Measurements from ENCODE around the gene CACHD1. TPM values are rescaled to one million over a fixed set of nuclear protein-coding genes. Genes with fewer than 3 reads are reported as not detected.

Gene CACHD1
- polyA plus RNA-seq, 1 of the 3 experiments (the other 2 are of a cell fraction) = 2.2 TPM

DNA sequence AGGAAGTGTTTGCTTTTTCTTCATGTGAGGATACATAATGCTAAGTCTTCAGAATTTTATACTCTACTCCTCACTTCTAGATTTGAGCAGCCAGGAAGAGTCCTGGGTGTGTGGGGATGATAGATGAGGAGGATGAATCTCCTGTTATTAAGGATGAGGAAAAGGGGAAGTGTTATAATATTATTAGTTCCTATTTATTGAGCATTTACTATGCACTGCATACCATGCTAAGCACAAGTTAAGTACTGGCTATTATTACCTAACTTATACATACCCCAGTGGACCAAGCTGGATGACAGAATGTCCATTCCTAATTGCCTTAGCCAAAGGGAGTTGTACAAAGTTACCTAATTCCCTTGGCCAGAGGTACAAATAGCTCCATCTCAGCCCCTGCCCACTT lies 19.8 kb downstream of the CACHD1 start:
- no peak for TF ChIP-seq USF2 (IDR thresholded peaks at IDR 0.05; ENCODE audit: borderline replicate concordance, low read depth, low read length)
- TF ChIP-seq MXI1 (IDR thresholded peaks at IDR 0.05; ENCODE audit: low read depth, low read length) = no peak
- no peak for TF ChIP-seq YY1 (IDR thresholded peaks at IDR 0.05; ENCODE audit: low read depth)
- TF ChIP-seq, protein P1, sequence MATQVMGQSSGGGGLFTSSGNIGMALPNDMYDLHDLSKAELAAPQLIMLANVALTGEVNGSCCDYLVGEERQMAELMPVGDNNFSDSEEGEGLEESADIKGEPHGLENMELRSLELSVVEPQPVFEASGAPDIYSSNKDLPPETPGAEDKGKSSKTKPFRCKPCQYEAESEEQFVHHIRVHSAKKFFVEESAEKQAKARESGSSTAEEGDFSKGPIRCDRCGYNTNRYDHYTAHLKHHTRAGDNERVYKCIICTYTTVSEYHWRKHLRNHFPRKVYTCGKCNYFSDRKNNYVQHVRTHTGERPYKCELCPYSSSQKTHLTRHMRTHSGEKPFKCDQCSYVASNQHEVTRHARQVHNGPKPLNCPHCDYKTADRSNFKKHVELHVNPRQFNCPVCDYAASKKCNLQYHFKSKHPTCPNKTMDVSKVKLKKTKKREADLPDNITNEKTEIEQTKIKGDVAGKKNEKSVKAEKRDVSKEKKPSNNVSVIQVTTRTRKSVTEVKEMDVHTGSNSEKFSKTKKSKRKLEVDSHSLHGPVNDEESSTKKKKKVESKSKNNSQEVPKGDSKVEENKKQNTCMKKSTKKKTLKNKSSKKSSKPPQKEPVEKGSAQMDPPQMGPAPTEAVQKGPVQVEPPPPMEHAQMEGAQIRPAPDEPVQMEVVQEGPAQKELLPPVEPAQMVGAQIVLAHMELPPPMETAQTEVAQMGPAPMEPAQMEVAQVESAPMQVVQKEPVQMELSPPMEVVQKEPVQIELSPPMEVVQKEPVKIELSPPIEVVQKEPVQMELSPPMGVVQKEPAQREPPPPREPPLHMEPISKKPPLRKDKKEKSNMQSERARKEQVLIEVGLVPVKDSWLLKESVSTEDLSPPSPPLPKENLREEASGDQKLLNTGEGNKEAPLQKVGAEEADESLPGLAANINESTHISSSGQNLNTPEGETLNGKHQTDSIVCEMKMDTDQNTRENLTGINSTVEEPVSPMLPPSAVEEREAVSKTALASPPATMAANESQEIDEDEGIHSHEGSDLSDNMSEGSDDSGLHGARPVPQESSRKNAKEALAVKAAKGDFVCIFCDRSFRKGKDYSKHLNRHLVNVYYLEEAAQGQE (IDR thresholded peaks at IDR 0.05; ENCODE audit: low read depth, low read length) = no peak
- TF ChIP-seq USF1 (IDR thresholded peaks at IDR 0.05; ENCODE audit: borderline replicate concordance, low read depth) = no peak
- no peak for TF ChIP-seq TEAD4 (IDR thresholded peaks at IDR 0.05; ENCODE audit: borderline replicate concordance, insufficient read depth)
- TF ChIP-seq, protein P2, sequence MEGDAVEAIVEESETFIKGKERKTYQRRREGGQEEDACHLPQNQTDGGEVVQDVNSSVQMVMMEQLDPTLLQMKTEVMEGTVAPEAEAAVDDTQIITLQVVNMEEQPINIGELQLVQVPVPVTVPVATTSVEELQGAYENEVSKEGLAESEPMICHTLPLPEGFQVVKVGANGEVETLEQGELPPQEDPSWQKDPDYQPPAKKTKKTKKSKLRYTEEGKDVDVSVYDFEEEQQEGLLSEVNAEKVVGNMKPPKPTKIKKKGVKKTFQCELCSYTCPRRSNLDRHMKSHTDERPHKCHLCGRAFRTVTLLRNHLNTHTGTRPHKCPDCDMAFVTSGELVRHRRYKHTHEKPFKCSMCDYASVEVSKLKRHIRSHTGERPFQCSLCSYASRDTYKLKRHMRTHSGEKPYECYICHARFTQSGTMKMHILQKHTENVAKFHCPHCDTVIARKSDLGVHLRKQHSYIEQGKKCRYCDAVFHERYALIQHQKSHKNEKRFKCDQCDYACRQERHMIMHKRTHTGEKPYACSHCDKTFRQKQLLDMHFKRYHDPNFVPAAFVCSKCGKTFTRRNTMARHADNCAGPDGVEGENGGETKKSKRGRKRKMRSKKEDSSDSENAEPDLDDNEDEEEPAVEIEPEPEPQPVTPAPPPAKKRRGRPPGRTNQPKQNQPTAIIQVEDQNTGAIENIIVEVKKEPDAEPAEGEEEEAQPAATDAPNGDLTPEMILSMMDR (IDR thresholded peaks at IDR 0.05) = no peak
- TF ChIP-seq EP300 (IDR thresholded peaks at IDR 0.05; ENCODE audit: borderline replicate concordance in 1 of 2, low read depth in 1 of 2, low read length in 1 of 2) = no peak
- no peak for TF ChIP-seq CHD2 (IDR thresholded peaks at IDR 0.05; ENCODE audit: low read length, partially characterized antibody)
- TF ChIP-seq NRF1 (IDR thresholded peaks at IDR 0.05; ENCODE audit: low read depth, low read length) = no peak
- TF ChIP-seq MEF2A (IDR thresholded peaks at IDR 0.05; ENCODE audit: borderline replicate concordance, low read depth) = no peak
- no peak for TF ChIP-seq POLR2AphosphoS5 (IDR thresholded peaks at IDR 0.05; ENCODE audit: low read depth, low read length)
- TF ChIP-seq EZH2phosphoT487 (IDR thresholded peaks at IDR 0.05; ENCODE audit: borderline replicate concordance, low read depth) = no peak
- TF ChIP-seq TCF12 (IDR thresholded peaks at IDR 0.05) = no peak
- H3K79me2 ChIP-seq (ENCODE audit: insufficient read depth) = 0 out of 2 replicates have a peak, but pooled peaks cover 4% of the 10 kb centered on the region
- no peaks in the 10 kb centered on the region for H3K36me3 ChIP-seq (replicated peaks in 1 of 2; ENCODE audit: control insufficient read depth in 1 of 2, insufficient read depth in 2 of 2, low read length in 1 of 2)
- no peak overlapping the region for H3K4me3 ChIP-seq (ENCODE audit: low read depth in 2 of 2, low read length in 1 of 2)
- H3K4me1 ChIP-seq (ENCODE audit: control insufficient read depth in 1 of 2, insufficient read depth in 2 of 2, low read depth in 1 of 2, low read length in 1 of 2) = peaks cover 3 to 4% of the 10 kb centered on the region in 2 experiments; a peak in 2 of 4 replicates
- no peaks in the 10 kb centered on the region for H4K20me1 ChIP-seq (ENCODE audit: insufficient read depth)
- no peak for DNase-seq
- H3K4me2 ChIP-seq = no peak overlapping the region
- H3F3A ChIP-seq (replicated peaks; ENCODE audit: insufficient read depth) = no peaks in the 10 kb centered on the region
- no peaks in the 10 kb centered on the region for H3K9me2 ChIP-seq
- H3K27me3 ChIP-seq (ENCODE audit: insufficient read depth) = no peaks in the 10 kb centered on the region
- no peak overlapping the region for H3K9ac ChIP-seq
- H3K9me3 ChIP-seq = no peaks in the 10 kb centered on the region
- H3K27ac ChIP-seq (ENCODE audit: low read depth in 2 of 2, low read length in 1 of 2) = no peak overlapping the region
- CTCF ChIA-PET = interaction anchor here (0.6 to 1.0 kb wide), 2 partner anchors 24 to 378 kb away, joined by 3 read pairs; no protein-coding TSS in a partner anchor
- no peak overlapping the region for H2AFZ ChIP-seq (ENCODE audit: low read depth)
- POLR2A ChIA-PET = no interaction called here
